Measurements from ENCODE around the gene XPR1. TPM values are rescaled to one million over a fixed set of nuclear protein-coding genes. Genes with fewer than 3 reads are reported as not detected.

XPR1 gene
- total RNA-seq, 1 experiment from 2014 or later: 29.8 TPM

DNA sequence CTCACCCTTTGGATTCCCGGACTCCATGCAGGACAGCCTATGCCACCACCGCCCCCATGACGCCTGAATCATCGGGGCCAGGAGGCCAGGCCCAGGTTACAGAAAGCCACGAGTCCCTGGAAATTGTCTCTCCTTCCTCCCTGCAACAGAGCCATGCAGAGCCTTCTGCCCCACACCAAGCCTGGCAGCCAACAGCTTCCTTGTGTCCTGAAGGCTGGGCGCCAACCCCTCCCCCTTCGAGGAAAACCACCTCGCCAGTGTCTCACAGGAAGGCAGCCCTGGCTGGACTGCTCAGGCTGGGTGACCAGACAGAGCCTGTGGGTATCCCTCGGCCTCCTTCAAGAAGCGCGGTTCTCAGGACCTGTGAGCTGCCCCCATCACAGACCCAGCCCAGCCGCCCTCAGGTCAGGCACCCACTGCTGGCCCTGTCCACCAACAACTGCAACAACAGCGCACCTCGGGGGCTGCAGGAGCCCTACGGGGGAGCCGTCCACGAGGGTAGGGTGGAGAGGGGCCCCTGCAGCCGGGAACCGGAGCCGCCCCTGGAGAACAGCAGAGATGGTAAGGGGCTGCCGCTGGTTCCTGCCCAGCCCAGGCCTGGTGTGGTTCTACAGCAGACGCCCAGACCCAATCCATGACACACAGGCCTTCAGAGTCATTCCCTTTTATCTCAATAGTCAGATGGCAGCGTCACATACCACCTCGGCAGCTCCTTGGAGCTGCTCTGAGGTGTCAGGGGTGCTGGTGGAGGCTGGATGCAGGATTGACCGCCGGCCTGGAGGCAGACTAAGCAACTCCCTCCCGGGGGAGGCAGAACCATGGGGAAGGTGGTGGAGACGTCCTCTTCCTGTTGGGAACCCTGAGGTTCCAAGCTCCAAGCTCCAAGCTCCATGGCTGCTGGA is 304.5 kb downstream of the XPR1 start:
- H3K4me3 ChIP-seq: no peak overlapping the region
- no peaks in the 10 kb centered on the region for H3K9me3 ChIP-seq (replicated peaks)
- DNase-seq: no peak
- no peak overlapping the region for H3K27ac ChIP-seq
- H3K4me1 ChIP-seq: peaks cover 2% of the 10 kb centered on the region
- H3K36me3 ChIP-seq: peaks cover 58% of the 10 kb centered on the region
- H3K27me3 ChIP-seq: no peaks in the 10 kb centered on the region

DNA sequence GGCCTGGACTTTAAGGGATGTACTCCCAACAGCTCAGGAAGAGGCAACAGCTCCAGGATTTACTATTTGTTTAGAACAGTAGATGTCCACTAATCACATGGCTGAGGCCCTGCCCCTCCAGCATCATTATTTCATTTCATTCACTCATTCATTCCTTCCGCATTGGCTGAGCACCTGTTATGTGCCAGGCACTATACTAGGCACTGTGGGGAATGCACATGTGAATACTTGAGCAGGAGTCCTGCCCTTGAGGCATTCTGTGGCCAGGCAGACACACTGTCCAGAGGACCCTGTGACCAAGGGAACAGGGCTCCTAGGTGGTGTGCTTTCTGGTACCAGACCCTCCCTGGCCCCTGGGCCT is 305.2 kb downstream of the XPR1 start:
- Histone ChIP-seq H3K27me3 (no peaks in the 10 kb centered on the region), H3K36me3 (peaks cover 56% of the 10 kb centered on the region), H3K4me1 (no peaks in the 10 kb centered on the region), H3K27ac (no peak overlapping the region), H3K4me3 (no peak overlapping the region), H3K9me3 (replicated peaks) (no peaks in the 10 kb centered on the region)
- no peak for DNase-seq

DNA sequence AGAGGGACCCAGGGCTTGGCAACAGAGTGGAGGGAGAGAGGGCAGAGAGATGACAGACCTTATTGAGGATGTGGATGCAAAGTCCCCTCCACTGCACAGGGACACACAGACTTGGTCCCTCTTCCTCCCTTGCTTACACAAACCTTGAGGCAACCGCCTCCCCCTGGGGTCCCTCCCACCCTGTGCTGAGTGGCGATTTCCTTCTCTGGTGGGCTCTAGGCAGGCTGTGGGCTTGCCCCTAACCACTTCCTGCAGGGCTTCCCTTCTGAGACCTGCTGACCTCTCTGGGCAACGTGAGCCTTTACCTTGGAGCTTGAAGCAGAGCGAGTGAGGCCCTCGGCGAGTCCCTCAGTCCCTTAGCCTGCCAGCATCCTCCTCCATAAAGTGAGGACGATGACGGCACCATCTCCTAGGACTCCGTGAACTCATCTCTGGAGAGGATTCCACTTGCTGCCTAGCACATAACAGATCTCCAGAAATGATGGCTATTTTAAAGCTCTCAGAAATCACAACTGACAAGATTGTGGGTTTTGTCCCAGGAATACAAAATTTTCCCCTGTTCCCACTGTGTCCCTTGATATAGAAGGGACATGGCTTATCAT is 305.9 kb downstream of the XPR1 start:
- Histone ChIP-seq H3K27ac (no peak overlapping the region), H3K9me3 (replicated peaks) (no peaks in the 10 kb centered on the region), H3K4me1 (no peaks in the 10 kb centered on the region), H3K4me3 (no peak overlapping the region), H3K27me3 (no peaks in the 10 kb centered on the region), H3K36me3 (peaks cover 53% of the 10 kb centered on the region)
- DNase-seq: no peak

DNA sequence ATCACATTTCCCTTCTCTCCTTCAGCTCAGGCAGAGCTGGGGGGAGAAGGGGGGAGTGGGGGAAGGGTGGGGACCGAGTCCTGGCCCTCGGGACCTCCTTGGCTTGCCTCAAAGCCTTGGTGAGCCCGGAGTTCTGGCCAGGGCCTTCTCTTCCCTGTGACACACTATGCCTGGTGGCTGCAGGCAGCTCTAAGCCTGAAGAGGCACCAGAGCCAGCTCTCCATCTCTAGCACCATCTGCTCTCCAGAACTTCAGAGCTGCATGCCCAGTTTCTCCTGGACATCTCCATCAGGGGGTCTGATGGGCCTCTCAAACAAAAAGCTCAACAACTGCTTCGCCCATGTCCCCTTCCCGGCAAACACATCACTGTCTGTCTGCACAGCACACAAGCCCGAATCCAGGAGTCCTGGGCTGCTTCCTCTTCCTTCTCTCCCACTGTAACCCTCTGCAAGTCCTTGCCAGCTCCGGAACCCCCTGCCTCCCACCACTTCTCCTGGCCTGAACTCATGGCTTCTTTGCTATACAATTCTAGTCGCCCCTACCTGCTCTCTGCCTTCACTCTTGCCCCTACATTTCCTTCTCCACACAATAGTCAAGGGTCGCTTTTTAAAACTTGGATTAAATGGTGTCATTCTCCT is 307.4 kb downstream of the XPR1 start:
- no peak overlapping the region for H3K27ac ChIP-seq
- H3K27me3 ChIP-seq: no peaks in the 10 kb centered on the region
- no peaks in the 10 kb centered on the region for H3K9me3 ChIP-seq (replicated peaks)
- DNase-seq: no peak
- H3K4me3 ChIP-seq: no peak overlapping the region
- peaks cover 49% of the 10 kb centered on the region for H3K36me3 ChIP-seq
- no peaks in the 10 kb centered on the region for H3K4me1 ChIP-seq

DNA sequence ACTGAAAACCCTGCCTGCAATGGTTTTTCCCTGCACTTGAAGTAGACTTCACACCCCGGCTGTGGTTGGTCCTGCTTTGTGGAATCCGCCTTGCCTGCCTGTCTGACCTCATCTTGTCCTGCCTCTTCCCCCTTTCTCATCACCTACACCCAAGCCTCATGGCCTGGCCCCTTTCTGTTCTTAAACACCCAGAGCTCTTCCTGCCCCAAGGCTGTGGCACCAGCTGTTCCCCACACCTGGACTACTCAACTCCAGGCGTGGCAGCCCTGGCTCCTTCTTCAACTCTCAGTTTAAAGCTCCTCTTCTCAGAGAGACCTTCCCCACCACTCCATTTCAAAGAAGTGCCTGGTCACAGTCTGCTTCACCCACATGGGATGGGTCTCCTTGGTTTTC is 307.9 kb downstream of the XPR1 start:
- DNase-seq: no peak
- Histone ChIP-seq H3K36me3 (peaks cover 49% of the 10 kb centered on the region), H3K4me1 (no peaks in the 10 kb centered on the region), H3K4me3 (no peak overlapping the region), H3K9me3 (replicated peaks) (no peaks in the 10 kb centered on the region), H3K27ac (no peak overlapping the region), H3K27me3 (no peaks in the 10 kb centered on the region)

Other genes with a start within 250 kb of the XPR1 start
- gene ACBD6, start 129.4 kb upstream of the XPR1 start, total RNA-seq (2014; rRNA removed; shearing (Covaris generic)): 40.9 and 44.6 TPM in 2 replicates
- not detected in 2 replicates for gene OVAAL, start 73.1 kb upstream of the XPR1 start, total RNA-seq (2014; rRNA removed; shearing (Covaris generic))

Measured in SJCRH30 (cell line).